ENCODE data around the gene DSCAM.

The DSCAM gene

GRCh38 chr21:40683349-40683748, 163.6 kb downstream of the DSCAM start:
- no peak for TF ChIP-seq CTCF (conservative IDR thresholded peaks at IDR 0.05; ENCODE audit: low read length)
- no peak overlapping the region for H3K4me3 ChIP-seq (ENCODE audit: low read length)
- no peak for DNase-seq (ENCODE audit: low read depth)

- no peak for TF ChIP-seq CTCF (conservative IDR thresholded peaks at IDR 0.05; ENCODE audit: low read length)
- H3K4me3 ChIP-seq (ENCODE audit: low read length): no peak overlapping the region
- DNase-seq (ENCODE audit: low read depth): no peak
Observed at GRCh38 chr21:40681164-40681859, 165.6 kb downstream of the DSCAM start.

- DNase-seq (ENCODE audit: low read depth): no peak
- TF ChIP-seq CTCF (conservative IDR thresholded peaks at IDR 0.05; ENCODE audit: low read length): no peak
- H3K4me3 ChIP-seq (ENCODE audit: low read length): no peak overlapping the region
Observed at GRCh38 chr21:40680311-40680710, 166.6 kb downstream of the DSCAM start.

- DNase-seq (ENCODE audit: low read depth): no peak
- H3K4me3 ChIP-seq (ENCODE audit: low read length): no peak overlapping the region
- TF ChIP-seq CTCF (conservative IDR thresholded peaks at IDR 0.05; ENCODE audit: low read length): no peak
Observed at GRCh38 chr21:40678681-40679284, 168.2 kb downstream of the DSCAM start.

- TF ChIP-seq CTCF (conservative IDR thresholded peaks at IDR 0.05; ENCODE audit: low read length): no peak
- H3K4me3 ChIP-seq (ENCODE audit: low read length): no peak overlapping the region
- no peak for DNase-seq (ENCODE audit: low read depth)
Observed at GRCh38 chr21:40675017-40675416, 171.9 kb downstream of the DSCAM start.

- no peak for TF ChIP-seq CTCF (conservative IDR thresholded peaks at IDR 0.05; ENCODE audit: low read length)
- H3K4me3 ChIP-seq (ENCODE audit: low read length): no peak overlapping the region
- DNase-seq (ENCODE audit: low read depth): no peak
Observed at GRCh38 chr21:40672602-40673001, 174.4 kb downstream of the DSCAM start.

- peak; percentile 3 for DNase-seq (ENCODE audit: low read depth)
- no peak for TF ChIP-seq CTCF (conservative IDR thresholded peaks at IDR 0.05; ENCODE audit: low read length)
- H3K4me3 ChIP-seq (ENCODE audit: low read length): no peak overlapping the region
Observed at GRCh38 chr21:40671716-40672115, 175.2 kb downstream of the DSCAM start.

Measured in AG10803 (cell line).